Right lobe of liver (tissue), 4 donors: Measurements from ENCODE around the gene AUNIP.

Experiments used
- POLR2A ChIP-seq: fragments of 450-650 bp; IDR thresholded peaks from one replicate; pipeline ENCODE4 v1.6.1; 2017; ENCODE audit warnings: antibody characterized with exemption, mild to moderate bottlenecking
- TF ChIP-seq, protein P1 (sequence below), 4 donors: fragments of 200-600 bp in 3 of 4; fragments of 450-650 bp in 1 of 4; IDR thresholded peaks; one replicate each; pipeline versions ENCODE4 v1.5.1 to v1.8.0; 2016 to 2022; ENCODE audit warnings: antibody characterized with exemption in 4 of 4, mild to moderate bottlenecking in 2 of 4
- donor health status: DM: no; HTN: no; CAD: no.
- donor health status: DM: no; HTN: no; CAD: no.
- donor health status: DM: no; HTN: yes; CAD: no.

DNA sequence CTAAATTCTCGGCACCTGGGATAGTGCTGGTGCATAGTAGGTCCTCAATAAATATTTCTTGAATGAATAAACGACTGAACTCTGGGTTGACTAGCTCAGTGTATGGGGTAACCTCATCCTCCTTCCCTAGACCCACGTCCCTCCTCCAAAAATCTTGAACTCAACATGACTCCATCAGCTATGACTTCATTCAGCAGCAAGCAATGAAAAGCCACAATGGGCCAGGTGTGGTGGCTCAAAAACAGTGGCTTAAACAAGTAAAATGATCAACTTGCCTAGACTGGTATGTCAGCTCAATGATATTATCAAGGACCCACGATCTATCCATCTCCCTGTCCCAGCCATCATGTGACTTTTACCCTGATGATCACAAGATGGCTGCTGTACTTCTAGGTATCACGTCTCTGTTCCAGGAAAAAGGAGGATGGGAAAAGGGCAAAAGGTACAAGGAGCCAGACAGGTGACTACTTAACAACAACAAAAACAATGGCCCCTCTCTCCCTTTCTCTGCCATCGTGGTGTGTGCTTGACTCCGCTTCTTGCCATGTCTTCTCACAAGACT is 29.2 kb upstream of the AUNIP start:
- TF ChIP-seq, protein P1, sequence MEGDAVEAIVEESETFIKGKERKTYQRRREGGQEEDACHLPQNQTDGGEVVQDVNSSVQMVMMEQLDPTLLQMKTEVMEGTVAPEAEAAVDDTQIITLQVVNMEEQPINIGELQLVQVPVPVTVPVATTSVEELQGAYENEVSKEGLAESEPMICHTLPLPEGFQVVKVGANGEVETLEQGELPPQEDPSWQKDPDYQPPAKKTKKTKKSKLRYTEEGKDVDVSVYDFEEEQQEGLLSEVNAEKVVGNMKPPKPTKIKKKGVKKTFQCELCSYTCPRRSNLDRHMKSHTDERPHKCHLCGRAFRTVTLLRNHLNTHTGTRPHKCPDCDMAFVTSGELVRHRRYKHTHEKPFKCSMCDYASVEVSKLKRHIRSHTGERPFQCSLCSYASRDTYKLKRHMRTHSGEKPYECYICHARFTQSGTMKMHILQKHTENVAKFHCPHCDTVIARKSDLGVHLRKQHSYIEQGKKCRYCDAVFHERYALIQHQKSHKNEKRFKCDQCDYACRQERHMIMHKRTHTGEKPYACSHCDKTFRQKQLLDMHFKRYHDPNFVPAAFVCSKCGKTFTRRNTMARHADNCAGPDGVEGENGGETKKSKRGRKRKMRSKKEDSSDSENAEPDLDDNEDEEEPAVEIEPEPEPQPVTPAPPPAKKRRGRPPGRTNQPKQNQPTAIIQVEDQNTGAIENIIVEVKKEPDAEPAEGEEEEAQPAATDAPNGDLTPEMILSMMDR (IDR thresholded peaks at IDR 0.05): no peak
- no peak for TF ChIP-seq POLR2A
